Embryonic facial prominence (tissue), 1 donor: ENCODE results near the gene MRPL23.

Experiments used
- DNase-seq: peaks from one replicate; pipeline ENCODE4 v3.0.0-alpha.2; 2016; ENCODE audit errors: extremely low spot score

Gene MRPL23

GRCh38 chr11:1953489-1954266 is 6.5 kb downstream of the MRPL23 start:
- DNase-seq, result no peak

GRCh38 chr11:1958367-1958766 is 11.2 kb downstream of the MRPL23 start:
- no peak for DNase-seq

- no peak for DNase-seq
Observed at GRCh38 chr11:1959786-1960185, 12.7 kb downstream of the MRPL23 start.

GRCh38 chr11:1963864-1964263 is 16.7 kb downstream of the MRPL23 start:
- DNase-seq, result no peak

- no peak for DNase-seq
Observed at GRCh38 chr11:1964348-1964747, 17.2 kb downstream of the MRPL23 start.

GRCh38 chr11:1964955-1965354 is 17.8 kb downstream of the MRPL23 start:
- DNase-seq, result no peak

GRCh38 chr11:1966531-1966930 is 19.4 kb downstream of the MRPL23 start:
- no peak for DNase-seq

- DNase-seq, result no peak
Observed at GRCh38 chr11:1967641-1968225, 20.6 kb downstream of the MRPL23 start.

- no peak for DNase-seq
Observed at GRCh38 chr11:1968454-1969002, 21.4 kb downstream of the MRPL23 start.

GRCh38 chr11:1969035-1969434 is 21.9 kb downstream of the MRPL23 start:
- DNase-seq, result no peak

- DNase-seq, result no peak
Observed at GRCh38 chr11:1969776-1970175, 22.6 kb downstream of the MRPL23 start.

GRCh38 chr11:1970956-1971355 is 23.8 kb downstream of the MRPL23 start:
- DNase-seq, result no peak

- no peak for DNase-seq
Observed at GRCh38 chr11:1975185-1975584, 28.1 kb downstream of the MRPL23 start.

- no peak for DNase-seq
Observed at GRCh38 chr11:1978720-1979473, 31.8 kb downstream of the MRPL23 start.

GRCh38 chr11:1979607-1980006 is 32.5 kb downstream of the MRPL23 start:
- no peak for DNase-seq

- DNase-seq, result no peak
Observed at GRCh38 chr11:1982873-1983600, 35.9 kb downstream of the MRPL23 start.

- no peak for DNase-seq
Observed at GRCh38 chr11:1983601-1983961, 36.4 kb downstream of the MRPL23 start.

- no peak for DNase-seq
Observed at GRCh38 chr11:1987024-1987423, 39.9 kb downstream of the MRPL23 start.

GRCh38 chr11:1988174-1988573 is 41.0 kb downstream of the MRPL23 start:
- no peak for DNase-seq

- no peak for DNase-seq
Observed at GRCh38 chr11:1988667-1989317, 41.7 kb downstream of the MRPL23 start.

GRCh38 chr11:1989953-1990352 is 42.8 kb downstream of the MRPL23 start:
- no peak for DNase-seq
